Chondrocyte (in vitro differentiated cells): ENCODE measurements around the gene SLC10A1. TPM values are rescaled to one million over a fixed set of nuclear protein-coding genes. Genes with fewer than 3 reads are reported as not detected.

Experiments
- DNase-seq: peaks from one replicate; pipeline ENCODE4 v3.0.0; 2021; ENCODE audit warnings: mixed read lengths, low spot score
- H3K27ac Mint-ChIP-seq: one replicate; pipeline ENCODE4 v1.8.0; 2021; ENCODE audit warnings: mild to moderate bottlenecking, moderate library complexity, mixed read lengths; ENCODE audit not compliant: unreplicated experiment
- H3K27me3 Mint-ChIP-seq: 2 replicates; pipeline ENCODE4 v1.8.0; 2021; ENCODE audit warnings: low read depth, mixed read lengths
- H3K36me3 Mint-ChIP-seq: 2 replicates; pipeline ENCODE4 v1.8.0; 2021; ENCODE audit warnings: low read depth, mixed read lengths
- H3K4me1 Mint-ChIP-seq: 2 replicates; pipeline ENCODE4 v1.8.0; 2021; ENCODE audit warnings: low read depth, mild to moderate bottlenecking, mixed read lengths
- H3K4me3 Mint-ChIP-seq: one replicate; pipeline ENCODE4 v1.8.0; 2021; ENCODE audit warnings: mild to moderate bottlenecking, moderate library complexity, mixed read lengths; ENCODE audit not compliant: unreplicated experiment
- H3K9me3 Mint-ChIP-seq: 2 replicates; pipeline ENCODE4 v1.8.0; 2021; ENCODE audit warnings: low read depth, mixed read lengths
- CTCF ChIP-seq: fragments of 200-600 bp; sonication (generic); IDR thresholded peaks from 2 replicates; pipeline ENCODE4 v1.5.0; 2021; ENCODE audit warnings: antibody characterized with exemption, mild to moderate bottlenecking, moderate library complexity
- total RNA-seq: library from RNA; stranded (reverse); gene quantifications from 3 replicates; pipeline ENCODE4 v1.2.1, GENCODE V29; 2021

Gene SLC10A1
- total RNA-seq, 1 donor from 2014 or later = not detected

- no peak overlapping the region for H3K27ac Mint-ChIP-seq
- H3K9me3 Mint-ChIP-seq = peaks cover 3% of the 10 kb centered on the region
- H3K27me3 Mint-ChIP-seq = no peaks in the 10 kb centered on the region
- DNase-seq = no peak
- no peak for TF ChIP-seq CTCF
- no peaks in the 10 kb centered on the region for H3K4me1 Mint-ChIP-seq
- H3K4me3 Mint-ChIP-seq = no peak overlapping the region
- H3K36me3 Mint-ChIP-seq = no peaks in the 10 kb centered on the region
These were observed 7.9 kb downstream of the SLC10A1 start for GRCh38 chr14:69789118-69789640.

- DNase-seq = no peak
- no peak for TF ChIP-seq CTCF
- Mint-ChIP-seq H3K27me3 (no peaks in the 10 kb centered on the region), H3K4me1 (no peaks in the 10 kb centered on the region), H3K27ac (no peak overlapping the region), H3K36me3 (no peaks in the 10 kb centered on the region), H3K9me3 (peaks cover 3% of the 10 kb centered on the region), H3K4me3 (no peak overlapping the region)
These were observed 10.4 kb downstream of the SLC10A1 start for GRCh38 chr14:69786603-69787002.

GRCh38 chr14:69784942-69785341 lies 12.1 kb downstream of the SLC10A1 start:
- DNase-seq = no peak
- no peak overlapping the region for H3K27ac Mint-ChIP-seq
- peaks cover 3% of the 10 kb centered on the region for H3K9me3 Mint-ChIP-seq
- no peaks in the 10 kb centered on the region for H3K27me3 Mint-ChIP-seq
- H3K4me1 Mint-ChIP-seq = no peaks in the 10 kb centered on the region
- H3K36me3 Mint-ChIP-seq = peaks cover 4% of the 10 kb centered on the region
- no peak overlapping the region for H3K4me3 Mint-ChIP-seq
- TF ChIP-seq CTCF = no peak

- H3K9me3 Mint-ChIP-seq = no peaks in the 10 kb centered on the region
- DNase-seq = no peak
- H3K27me3 Mint-ChIP-seq = no peaks in the 10 kb centered on the region
- H3K4me3 Mint-ChIP-seq = no peak overlapping the region
- H3K27ac Mint-ChIP-seq = no peak overlapping the region
- H3K4me1 Mint-ChIP-seq = no peaks in the 10 kb centered on the region
- H3K36me3 Mint-ChIP-seq = peaks cover 13% of the 10 kb centered on the region
- no peak for TF ChIP-seq CTCF
These were observed 16.1 kb downstream of the SLC10A1 start for GRCh38 chr14:69780952-69781351.

GRCh38 chr14:69780092-69780491 lies 16.9 kb downstream of the SLC10A1 start:
- Mint-ChIP-seq H3K27ac (no peak overlapping the region), H3K9me3 (no peaks in the 10 kb centered on the region), H3K27me3 (no peaks in the 10 kb centered on the region), H3K4me1 (no peaks in the 10 kb centered on the region), H3K36me3 (peaks cover 18% of the 10 kb centered on the region), H3K4me3 (no peak overlapping the region)
- DNase-seq = no peak
- TF ChIP-seq CTCF = no peak
